Activated naive CD4-positive, alpha-beta T cell treated with anti-CD3 and anti-CD28 coated beads, Interleukin-2, amount 10 ng/mL, durations not matched to agents 5 hours and 36 hours (primary cell): Measurements from ENCODE around the gene GPI. TPM values are rescaled to one million over a fixed set of nuclear protein-coding genes. Genes with fewer than 3 reads are reported as not detected.

Experiments
- total RNA-seq, 2 experiments: library from RNA; stranded (reverse); gene quantifications; one replicate each; pipeline ENCODE4 v1.2.3, GENCODE V29; 2021

Gene GPI
- total RNA-seq: 100 to 1,000 TPM; 616 to 633 TPM

DNA sequence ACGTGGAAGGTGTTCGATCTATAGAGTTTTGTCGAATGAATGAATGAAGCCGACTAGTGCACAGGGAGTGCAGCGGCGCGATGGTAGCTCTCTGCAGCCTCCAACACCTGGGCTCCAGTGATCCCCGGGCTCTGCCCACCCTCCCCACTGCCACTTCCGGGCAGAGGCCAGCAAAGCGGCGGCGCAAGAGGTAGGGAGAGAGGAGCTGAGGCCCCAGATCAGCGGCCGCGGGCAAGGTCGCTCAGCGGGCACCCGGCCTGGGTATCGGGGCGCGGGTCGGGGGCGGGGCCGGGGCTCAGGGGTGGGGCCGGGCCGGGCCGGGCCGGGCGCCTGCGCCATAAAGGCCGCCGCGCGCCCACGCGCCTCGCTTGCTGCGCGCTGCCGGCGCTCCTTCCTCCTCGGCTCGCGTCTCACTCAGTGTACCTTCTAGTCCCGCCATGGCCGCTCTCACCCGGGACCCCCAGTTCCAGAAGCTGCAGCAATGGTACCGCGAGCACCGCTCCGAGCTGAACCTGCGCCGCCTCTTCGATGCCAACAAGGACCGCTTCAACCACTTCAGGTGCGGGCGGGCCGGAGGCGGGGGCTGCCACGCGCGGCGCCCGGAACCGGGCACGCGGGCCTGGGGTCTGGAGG is at the start of gene GPI:
Gene GPI (plus strand): TSS at position 367 of the 633 bp plus-strand sequence. CDS start 71 bp downstream, at position 438.

DNA sequence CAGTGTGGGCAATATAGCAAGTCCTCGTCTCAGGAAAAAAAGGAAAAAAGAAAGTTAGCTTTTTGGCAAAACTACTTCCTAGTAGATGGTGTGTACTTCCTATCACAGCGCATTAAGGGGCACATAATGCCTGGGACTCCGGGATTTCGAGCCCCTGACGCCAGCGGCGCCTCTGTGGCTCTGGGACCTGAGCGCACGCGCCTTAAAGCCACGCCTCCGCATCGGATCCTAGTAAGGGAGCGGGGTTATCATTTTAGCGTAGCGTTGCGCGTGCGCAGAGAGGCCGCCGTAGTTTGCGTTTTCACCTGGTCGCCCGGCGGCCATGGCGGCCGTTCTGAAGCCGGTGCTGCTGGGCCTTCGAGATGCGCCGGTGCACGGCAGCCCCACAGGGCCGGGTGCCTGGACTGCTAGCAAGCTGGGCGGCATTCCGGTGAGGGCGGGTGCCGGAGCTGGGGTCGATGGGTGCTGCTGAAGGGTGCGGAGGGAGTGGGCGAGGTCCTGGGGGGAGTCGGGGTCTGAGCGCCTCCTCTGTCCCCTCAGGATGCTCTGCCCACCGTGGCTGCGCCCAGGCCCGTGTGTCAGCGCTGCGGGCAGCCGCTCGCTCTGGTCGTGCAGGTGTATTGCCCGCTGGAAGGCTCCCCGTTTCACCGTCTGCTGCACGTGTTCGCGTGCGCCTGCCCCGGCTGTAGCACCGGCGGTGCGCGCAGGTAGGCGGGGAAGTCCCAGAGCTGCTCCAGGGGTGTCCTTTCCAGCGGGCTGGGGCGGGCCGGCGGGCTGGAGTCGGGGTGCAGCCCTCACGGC is 39.3 kb downstream of the GPI start, which contains the start of gene PDCD2L:
Gene PDCD2L (plus strand): TSS at position 291 of the 801 bp plus-strand sequence. CDS start 32 bp downstream, at position 323.

Other genes with a start within 250 kb of the GPI start
- 100 to 1,000 TPM; 128 to 148 TPM for gene LSM14A, start 192.7 kb upstream of the GPI start, total RNA-seq
- gene GARRE1, start 110.6 kb upstream of the GPI start, total RNA-seq: 10 to 100 TPM; 20.4 to 21.4 TPM
- 1 to 10 TPM; 9.3 to 9.5 TPM for gene PDCD2L, start 39.2 kb downstream of the GPI start, total RNA-seq
- gene UBA2, start 63.2 kb downstream of the GPI start, total RNA-seq: 100 to 1,000 TPM; 109 to 123 TPM
- gene WTIP, start 116.6 kb downstream of the GPI start, total RNA-seq: under 1 TPM; 0.25 to 0.43 TPM